HG03571 (cell line): ENCODE results near the gene ABLIM1.

ENCODE experiments used
- ATAC-seq: cut with Tn5 transposase; IDR thresholded peaks from one replicate; pipeline ENCODE4 v1.9.1; 2021; ENCODE audit not compliant: unreplicated experiment

ABLIM1 gene

GRCh38 chr10:114680543-114681117 lies 22.6 kb upstream of the ABLIM1 start:
- ATAC-seq = no peak

GRCh38 chr10:114679552-114679951 lies 21.5 kb upstream of the ABLIM1 start:
- no peak for ATAC-seq

- no peak for ATAC-seq
Measured at GRCh38 chr10:114678820-114679219, 20.7 kb upstream of the ABLIM1 start.

GRCh38 chr10:114678336-114678735 lies 20.3 kb upstream of the ABLIM1 start:
- ATAC-seq = no peak

- ATAC-seq = no peak
Measured at GRCh38 chr10:114674346-114674745, 16.3 kb upstream of the ABLIM1 start.

- no peak for ATAC-seq
Measured at GRCh38 chr10:114669648-114670047, 11.6 kb upstream of the ABLIM1 start.

- ATAC-seq = no peak
Measured at GRCh38 chr10:114668375-114669080, 10.5 kb upstream of the ABLIM1 start.

- no peak for ATAC-seq
Measured at GRCh38 chr10:114665873-114666272, 7.8 kb upstream of the ABLIM1 start.

GRCh38 chr10:114665406-114665805 lies 7.3 kb upstream of the ABLIM1 start:
- no peak for ATAC-seq

- ATAC-seq = no peak
Measured at GRCh38 chr10:114664127-114664526, 6.1 kb upstream of the ABLIM1 start.

- no peak for ATAC-seq
Measured at GRCh38 chr10:114663626-114664025, 5.6 kb upstream of the ABLIM1 start.

- ATAC-seq = no peak
Measured at GRCh38 chr10:114662646-114663217, 4.7 kb upstream of the ABLIM1 start.

GRCh38 chr10:114661212-114661880 lies 3.3 kb upstream of the ABLIM1 start:
- no peak for ATAC-seq

- ATAC-seq = no peak
Measured at GRCh38 chr10:114655671-114656070, 2.4 kb downstream of the ABLIM1 start.

GRCh38 chr10:114654822-114655575 lies 3.1 kb downstream of the ABLIM1 start:
- ATAC-seq = no peak

GRCh38 chr10:114653926-114654325 lies 4.1 kb downstream of the ABLIM1 start:
- no peak for ATAC-seq

GRCh38 chr10:114652402-114653368 lies 5.4 kb downstream of the ABLIM1 start:
- no peak for ATAC-seq

- no peak for ATAC-seq
Measured at GRCh38 chr10:114650831-114651230, 7.2 kb downstream of the ABLIM1 start.

- no peak for ATAC-seq
Measured at GRCh38 chr10:114650266-114650665, 7.8 kb downstream of the ABLIM1 start.
